ENCODE data around the gene ENG.

DNA sequence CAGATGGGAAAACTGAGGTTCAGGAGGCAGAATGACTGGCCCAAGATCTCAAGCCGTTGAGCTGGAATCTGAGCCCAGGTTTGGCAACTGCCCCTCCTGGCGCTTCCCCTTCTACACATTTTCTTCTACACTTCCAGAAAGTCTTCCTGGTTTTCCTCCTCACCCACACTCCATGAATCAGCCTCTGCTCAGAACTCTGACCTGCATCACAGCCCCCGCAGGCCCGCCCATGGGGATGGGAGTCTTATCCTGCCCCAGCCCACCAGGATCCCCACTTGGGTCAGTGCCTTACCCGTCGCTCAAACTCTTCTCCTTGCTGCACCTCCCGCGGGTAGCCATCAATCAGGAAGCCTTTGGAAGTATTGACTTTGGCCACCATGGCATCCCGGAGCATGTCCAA lies 17.1 kb upstream of the ENG start:
- TF ChIP-seq, protein P1, sequence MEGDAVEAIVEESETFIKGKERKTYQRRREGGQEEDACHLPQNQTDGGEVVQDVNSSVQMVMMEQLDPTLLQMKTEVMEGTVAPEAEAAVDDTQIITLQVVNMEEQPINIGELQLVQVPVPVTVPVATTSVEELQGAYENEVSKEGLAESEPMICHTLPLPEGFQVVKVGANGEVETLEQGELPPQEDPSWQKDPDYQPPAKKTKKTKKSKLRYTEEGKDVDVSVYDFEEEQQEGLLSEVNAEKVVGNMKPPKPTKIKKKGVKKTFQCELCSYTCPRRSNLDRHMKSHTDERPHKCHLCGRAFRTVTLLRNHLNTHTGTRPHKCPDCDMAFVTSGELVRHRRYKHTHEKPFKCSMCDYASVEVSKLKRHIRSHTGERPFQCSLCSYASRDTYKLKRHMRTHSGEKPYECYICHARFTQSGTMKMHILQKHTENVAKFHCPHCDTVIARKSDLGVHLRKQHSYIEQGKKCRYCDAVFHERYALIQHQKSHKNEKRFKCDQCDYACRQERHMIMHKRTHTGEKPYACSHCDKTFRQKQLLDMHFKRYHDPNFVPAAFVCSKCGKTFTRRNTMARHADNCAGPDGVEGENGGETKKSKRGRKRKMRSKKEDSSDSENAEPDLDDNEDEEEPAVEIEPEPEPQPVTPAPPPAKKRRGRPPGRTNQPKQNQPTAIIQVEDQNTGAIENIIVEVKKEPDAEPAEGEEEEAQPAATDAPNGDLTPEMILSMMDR (IDR thresholded peaks at IDR 0.05), result no peak
- TF ChIP-seq POLR2A (IDR thresholded peaks at IDR 0.05), result no peak

Measured in heart left ventricle (tissue), 13 donors.